Left hindlimb (tissue), 1 donor: ENCODE results near the gene FCRL5.
"Not testable (repeated sequence)": the region's sequence is repeated elsewhere in the genome, so short reads cannot be mapped to it uniquely, and the experiment has no call there.

Experiments used
- DNase-seq: peaks from one replicate; pipeline ENCODE4 v3.0.0-alpha.2; 2018

FCRL5 gene

GRCh38 chr1:157551694-157552693 is at the start of gene FCRL5:
TSS of gene FCRL5 (minus strand) at chr1:157552515. CDS start at chr1:157552362, 153 bp downstream.
- no peak for DNase-seq

- DNase-seq = no peak
Observed at GRCh38 chr1:157600236-157600635, 47.9 kb upstream of the FCRL5 start.

GRCh38 chr1:157597959-157598667 is 45.8 kb upstream of the FCRL5 start, which contains the start of gene FCRL4:
TSS of gene FCRL4 (minus strand) at chr1:157598085. CDS start at chr1:157597944, 141 bp downstream.
- no peak for DNase-seq

GRCh38 chr1:157596384-157596783 is 44.1 kb upstream of the FCRL5 start:
- DNase-seq = no peak

GRCh38 chr1:157595356-157595755 is 43.0 kb upstream of the FCRL5 start:
- no peak for DNase-seq

- no peak for DNase-seq
Observed at GRCh38 chr1:157585984-157586383, 33.7 kb upstream of the FCRL5 start.

GRCh38 chr1:157584503-157584902 is 32.2 kb upstream of the FCRL5 start:
- DNase-seq = no peak

GRCh38 chr1:157580828-157581210 is 28.5 kb upstream of the FCRL5 start:
- DNase-seq = no peak

GRCh38 chr1:157580179-157580827 is 28.0 kb upstream of the FCRL5 start:
- no peak for DNase-seq

- DNase-seq = no peak
Observed at GRCh38 chr1:157577420-157577819, 25.1 kb upstream of the FCRL5 start.

GRCh38 chr1:157575744-157576143 is 23.4 kb upstream of the FCRL5 start:
- DNase-seq = no peak

GRCh38 chr1:157574836-157575235 is 22.5 kb upstream of the FCRL5 start:
- no peak for DNase-seq

GRCh38 chr1:157566484-157567300 is 14.4 kb upstream of the FCRL5 start:
- DNase-seq = no peak

GRCh38 chr1:157562515-157562914 is 10.2 kb upstream of the FCRL5 start:
- DNase-seq = no peak

- no peak for DNase-seq
Observed at GRCh38 chr1:157558119-157558518, 5.8 kb upstream of the FCRL5 start.

- DNase-seq = not testable (repeated sequence)
Observed at GRCh38 chr1:157548081-157548480, 4.2 kb downstream of the FCRL5 start.

- no peak for DNase-seq
Observed at GRCh38 chr1:157542676-157543075, 9.6 kb downstream of the FCRL5 start.

- DNase-seq = no peak
Observed at GRCh38 chr1:157540852-157541251, 11.5 kb downstream of the FCRL5 start.

GRCh38 chr1:157540160-157540748 is 12.1 kb downstream of the FCRL5 start:
- DNase-seq = no peak

GRCh38 chr1:157539568-157539967 is 12.7 kb downstream of the FCRL5 start:
- no peak for DNase-seq

GRCh38 chr1:157532569-157532968 is 19.7 kb downstream of the FCRL5 start:
- no peak for DNase-seq
